GM19397 (cell line): ENCODE measurements around the gene ARHGAP44.

Experiments used
- ATAC-seq: cut with Tn5 transposase; IDR thresholded peaks from one replicate; pipeline ENCODE4 v1.9.1; 2021; ENCODE audit warnings: mild to moderate bottlenecking, moderate library complexity; ENCODE audit not compliant: unreplicated experiment

The ARHGAP44 gene, protein sequence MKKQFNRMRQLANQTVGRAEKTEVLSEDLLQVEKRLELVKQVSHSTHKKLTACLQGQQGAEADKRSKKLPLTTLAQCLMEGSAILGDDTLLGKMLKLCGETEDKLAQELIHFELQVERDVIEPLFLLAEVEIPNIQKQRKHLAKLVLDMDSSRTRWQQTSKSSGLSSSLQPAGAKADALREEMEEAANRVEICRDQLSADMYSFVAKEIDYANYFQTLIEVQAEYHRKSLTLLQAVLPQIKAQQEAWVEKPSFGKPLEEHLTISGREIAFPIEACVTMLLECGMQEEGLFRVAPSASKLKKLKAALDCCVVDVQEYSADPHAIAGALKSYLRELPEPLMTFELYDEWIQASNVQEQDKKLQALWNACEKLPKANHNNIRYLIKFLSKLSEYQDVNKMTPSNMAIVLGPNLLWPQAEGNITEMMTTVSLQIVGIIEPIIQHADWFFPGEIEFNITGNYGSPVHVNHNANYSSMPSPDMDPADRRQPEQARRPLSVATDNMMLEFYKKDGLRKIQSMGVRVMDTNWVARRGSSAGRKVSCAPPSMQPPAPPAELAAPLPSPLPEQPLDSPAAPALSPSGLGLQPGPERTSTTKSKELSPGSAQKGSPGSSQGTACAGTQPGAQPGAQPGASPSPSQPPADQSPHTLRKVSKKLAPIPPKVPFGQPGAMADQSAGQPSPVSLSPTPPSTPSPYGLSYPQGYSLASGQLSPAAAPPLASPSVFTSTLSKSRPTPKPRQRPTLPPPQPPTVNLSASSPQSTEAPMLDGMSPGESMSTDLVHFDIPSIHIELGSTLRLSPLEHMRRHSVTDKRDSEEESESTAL

DNA sequence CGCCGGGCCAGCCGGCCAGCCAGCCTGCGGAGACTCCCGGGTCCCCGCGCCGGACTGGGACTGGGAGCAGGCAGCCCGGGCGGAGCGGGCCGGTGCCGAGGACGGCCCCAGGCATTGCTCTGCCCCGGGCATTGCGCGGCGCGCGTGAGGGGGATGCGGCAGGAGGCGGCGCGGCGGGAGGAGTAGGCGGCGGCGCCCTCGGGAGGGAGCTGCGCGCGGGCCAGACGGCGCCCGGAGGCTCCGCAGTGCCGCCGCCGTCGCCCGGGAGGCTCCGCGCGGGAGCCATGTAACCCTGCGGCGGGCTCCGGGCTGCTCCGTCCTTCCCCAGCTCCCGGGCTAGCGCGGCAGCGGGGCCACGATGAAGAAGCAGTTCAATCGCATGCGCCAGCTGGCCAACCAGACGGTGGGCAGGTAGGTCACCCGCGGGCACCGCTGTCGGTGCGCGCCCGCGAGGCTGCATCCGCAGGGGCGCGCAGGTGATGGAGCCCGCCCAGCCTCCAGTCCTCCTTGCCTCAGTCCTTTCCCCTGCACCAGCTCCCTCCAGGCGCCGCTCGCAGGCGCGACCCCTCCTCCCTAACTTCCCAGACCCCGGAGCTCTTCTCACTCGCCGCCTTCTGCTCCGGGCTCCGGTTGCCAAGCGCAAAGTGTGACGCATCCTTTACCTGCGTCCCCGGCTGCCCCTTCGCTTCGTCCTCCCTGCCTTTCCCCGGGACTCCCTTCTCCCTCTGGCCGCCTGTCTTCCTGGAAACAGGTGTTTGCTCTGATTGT, at the start of gene ARHGAP44:
ARHGAP44 (plus strand) TSS at position 18 of the 768 bp plus-strand sequence; CDS start at position 359, 341 bp downstream.
- ATAC-seq: peak; percentile 75

DNA sequence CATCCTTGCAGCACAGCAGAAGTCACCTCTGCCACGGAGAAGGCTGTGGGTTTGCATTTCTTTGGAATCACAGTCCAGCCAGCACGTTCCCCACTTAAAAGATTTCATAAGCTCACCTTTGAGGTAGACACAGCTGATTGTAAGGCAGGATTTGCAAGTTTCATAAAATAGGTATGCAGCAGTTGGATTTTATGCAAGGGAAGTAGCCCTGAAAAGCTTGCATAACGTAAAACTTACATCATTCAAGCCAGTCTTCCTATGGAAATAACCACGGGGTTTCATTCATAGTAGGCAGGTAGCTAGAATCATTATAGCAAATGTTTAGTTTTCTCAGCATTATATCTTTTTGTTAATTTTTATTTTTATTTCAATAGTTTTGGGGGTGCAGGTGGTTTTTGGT, 49.8 kb upstream of the ARHGAP44 start:
- no peak for ATAC-seq

DNA sequence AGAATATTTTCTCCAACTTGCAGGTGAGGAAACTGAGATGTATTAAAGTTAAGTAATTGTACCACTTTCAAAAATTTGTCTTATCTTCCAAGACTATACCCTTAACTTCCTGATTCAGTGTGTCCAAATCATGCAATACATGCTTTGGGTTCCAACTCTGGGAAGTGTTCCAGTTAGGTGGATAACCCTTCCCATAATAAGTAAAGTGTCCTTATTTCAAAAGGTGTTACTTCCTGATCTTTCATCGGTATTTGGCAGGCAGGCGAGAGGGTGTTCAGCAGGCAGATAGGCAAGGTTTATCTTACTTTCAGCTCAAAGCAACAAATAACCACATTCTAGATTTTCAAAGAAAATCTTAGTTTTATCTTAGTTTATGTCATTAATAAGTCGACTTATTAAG, 46.3 kb upstream of the ARHGAP44 start:
- ATAC-seq: no peak

DNA sequence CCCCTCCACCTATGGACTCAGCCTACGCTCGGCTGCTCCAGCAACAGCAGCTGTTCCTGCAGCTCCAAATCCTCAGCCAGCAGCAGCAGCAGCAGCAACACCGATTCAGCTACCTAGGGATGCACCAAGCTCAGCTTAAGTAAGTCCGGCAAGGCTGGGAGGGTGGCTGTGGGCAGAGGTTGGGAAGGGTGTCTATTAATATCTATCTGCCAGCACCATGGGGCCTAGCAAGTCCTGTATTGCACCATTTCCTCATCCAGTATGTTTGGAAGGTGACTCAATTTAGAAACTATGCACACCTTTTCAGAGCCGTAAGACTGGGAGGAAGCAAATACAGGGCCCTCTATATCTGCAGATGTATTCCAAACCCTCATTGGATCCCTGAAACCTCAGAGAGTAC, 45.0 kb upstream of the ARHGAP44 start:
- ATAC-seq: no peak

DNA sequence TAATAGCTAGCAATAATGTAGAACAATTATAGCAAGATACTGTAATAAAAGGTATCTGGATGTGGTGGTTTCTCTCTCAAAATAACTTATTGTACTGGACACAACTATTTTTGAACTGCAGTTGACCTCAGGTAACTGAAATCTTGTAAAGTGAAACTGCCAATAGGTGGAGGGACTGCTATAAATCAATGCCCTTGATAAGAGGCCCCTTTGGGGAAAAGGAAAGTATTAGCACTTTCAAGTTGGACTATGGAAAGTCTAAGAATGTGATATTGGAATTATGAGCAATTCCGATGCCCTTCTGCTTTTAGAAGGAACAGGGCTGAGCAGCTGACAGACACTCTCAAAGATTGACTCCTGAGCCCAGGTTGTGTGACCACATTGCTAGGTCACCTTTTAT, 44.5 kb upstream of the ARHGAP44 start:
- no peak for ATAC-seq

DNA sequence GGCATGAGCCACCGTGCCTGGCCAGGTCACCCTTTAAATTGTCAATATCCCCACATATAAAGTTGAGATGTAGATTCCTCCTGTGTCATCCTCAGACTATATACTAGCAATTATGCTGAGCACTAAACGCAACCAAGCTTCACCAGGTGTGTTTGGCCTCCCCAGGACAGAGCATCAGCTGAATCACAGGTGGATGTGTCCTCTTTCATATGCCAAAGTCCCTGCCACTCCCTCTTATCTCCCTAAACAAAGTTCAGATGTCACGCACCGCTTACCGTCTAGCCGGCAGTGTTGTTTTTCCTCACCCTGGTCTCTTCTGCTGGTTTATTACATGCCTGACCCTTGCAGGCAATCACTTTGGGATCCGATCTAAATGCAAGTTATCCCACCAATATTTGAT, 43.8 kb upstream of the ARHGAP44 start:
- ATAC-seq: no peak

DNA sequence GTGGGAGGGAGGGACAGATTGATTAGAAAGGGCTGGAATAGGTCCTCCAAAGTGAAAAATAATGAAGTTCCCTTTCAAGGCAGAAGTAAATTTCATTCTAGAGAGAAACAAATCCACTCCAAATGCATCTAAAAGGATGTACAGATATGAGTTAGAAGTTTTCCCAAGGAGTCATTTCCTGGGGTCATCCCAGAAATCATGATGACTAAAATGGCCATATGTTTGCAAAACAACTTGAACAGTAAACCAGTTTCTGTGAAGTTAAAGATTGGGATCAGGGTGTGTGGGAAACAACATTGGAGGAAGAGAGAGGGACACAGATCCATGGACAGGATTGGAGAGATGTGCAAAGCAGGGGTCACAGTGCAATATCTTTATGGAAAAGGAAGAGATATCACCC, 32.5 kb upstream of the ARHGAP44 start:
- ATAC-seq: no peak

DNA sequence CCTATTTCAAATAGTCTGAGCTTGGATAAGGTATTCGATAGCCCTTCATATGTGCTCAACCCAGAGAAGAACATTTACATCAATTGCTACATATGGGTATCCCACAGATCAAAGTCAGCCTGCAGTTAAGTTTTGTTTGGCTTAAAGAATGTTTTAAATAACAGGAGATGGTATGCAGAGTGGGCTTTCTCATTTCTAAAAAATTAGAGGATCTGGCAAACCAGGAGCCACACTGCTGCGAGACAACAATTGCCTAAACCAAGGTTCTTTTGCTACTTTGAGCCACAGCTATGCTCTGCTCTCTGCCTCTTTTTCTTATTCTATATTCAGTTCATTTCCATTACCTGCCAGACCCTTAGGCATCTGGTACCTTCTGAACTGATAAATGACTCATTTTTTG, 30.2 kb upstream of the ARHGAP44 start:
- ATAC-seq: no peak

DNA sequence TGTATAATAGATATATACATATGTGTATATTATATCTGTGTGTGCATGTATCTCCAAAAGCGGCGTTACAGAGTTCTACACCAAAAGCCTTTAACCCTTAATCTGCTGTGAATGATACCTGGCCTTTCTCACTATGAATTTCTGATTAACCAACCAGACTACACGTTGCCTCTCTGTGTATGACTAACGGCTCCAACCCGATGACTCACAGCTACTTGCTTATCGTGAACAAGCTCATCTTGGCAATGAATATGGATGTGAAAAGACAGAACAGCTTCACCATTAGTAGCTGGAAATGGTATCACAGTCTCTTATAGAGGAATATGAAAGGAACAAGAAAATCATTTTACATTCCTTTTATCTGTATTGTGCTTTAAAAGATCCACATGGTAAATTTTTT, 23.8 kb upstream of the ARHGAP44 start:
- no peak for ATAC-seq

DNA sequence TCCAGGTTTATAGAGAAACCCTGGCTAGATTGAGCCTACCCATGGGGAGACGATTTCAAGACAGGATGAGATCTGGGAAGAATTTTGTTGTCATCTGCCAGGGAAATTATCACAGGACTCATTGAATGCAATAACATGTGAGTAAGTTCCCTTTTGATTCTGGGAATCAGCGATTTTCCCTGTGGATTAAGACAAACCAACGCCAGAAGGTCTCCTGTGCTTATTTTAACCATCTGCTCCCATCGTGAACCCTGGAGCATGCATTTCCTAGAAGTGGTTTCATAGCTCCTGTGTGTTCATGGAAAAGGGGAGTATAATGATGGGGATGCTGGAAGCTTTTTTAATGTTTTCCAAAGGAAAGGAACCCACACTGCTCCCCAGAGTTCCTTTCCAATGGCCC, 21.0 kb upstream of the ARHGAP44 start:
- ATAC-seq: no peak

DNA sequence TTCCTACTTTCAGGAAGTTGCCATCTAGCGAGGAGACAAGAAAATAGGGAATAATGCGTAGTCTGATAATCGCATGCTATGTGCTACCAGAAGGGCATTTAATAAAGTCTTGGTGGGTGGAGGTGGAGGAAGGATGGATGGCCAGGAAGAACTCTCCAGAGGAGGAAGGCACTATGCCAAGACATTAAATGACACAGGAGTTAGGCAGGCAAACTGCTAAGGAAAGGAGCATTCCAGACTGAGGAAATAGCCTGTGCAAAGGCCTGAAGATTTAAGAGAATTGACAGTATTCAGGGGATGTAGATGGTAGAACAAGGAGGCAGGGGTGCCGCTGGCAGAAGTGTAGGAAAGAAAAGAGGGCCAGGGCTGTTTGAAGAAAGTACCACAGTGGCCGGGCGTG, 19.3 kb upstream of the ARHGAP44 start:
- ATAC-seq: no peak

DNA sequence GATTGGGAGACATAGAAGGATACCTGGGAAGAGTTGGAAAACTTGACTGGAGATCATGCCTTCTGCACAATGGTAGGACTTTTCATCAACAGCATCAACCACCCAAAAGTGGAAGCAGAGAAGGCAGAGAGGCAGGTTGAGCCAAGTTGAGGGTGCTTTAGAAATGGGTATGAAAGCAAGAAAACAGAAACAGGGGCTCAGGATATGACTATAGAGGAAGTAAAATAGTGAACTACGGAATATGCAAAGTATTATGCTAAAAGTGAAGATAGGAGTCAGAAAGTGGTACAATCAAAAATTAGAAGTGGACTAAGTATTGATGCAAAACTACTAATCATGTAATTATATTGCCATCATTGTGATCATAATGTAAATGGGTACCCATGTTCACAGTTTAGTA, 16.1 kb upstream of the ARHGAP44 start:
- no peak for ATAC-seq

DNA sequence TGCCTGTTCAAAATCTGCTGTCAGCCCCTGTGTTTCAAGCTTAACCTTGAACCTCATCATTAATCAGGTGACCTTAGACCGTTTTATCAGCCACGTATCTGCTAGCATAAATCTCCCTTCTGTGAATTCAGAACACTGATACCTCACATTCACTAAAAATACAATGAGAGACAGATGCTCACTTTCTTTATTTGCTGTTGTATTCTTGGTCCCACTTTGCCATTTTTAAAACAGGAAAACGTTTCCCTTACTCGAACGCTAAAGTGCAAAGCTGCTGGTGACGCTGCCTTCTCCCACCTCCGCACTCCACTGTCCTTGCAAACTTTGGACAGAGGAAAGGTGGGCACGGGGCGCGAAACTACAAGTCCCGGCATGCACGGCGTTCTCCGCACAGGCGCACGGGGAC, 220 bp upstream of the ARHGAP44 start:
- ATAC-seq: peak; percentile 95

DNA sequence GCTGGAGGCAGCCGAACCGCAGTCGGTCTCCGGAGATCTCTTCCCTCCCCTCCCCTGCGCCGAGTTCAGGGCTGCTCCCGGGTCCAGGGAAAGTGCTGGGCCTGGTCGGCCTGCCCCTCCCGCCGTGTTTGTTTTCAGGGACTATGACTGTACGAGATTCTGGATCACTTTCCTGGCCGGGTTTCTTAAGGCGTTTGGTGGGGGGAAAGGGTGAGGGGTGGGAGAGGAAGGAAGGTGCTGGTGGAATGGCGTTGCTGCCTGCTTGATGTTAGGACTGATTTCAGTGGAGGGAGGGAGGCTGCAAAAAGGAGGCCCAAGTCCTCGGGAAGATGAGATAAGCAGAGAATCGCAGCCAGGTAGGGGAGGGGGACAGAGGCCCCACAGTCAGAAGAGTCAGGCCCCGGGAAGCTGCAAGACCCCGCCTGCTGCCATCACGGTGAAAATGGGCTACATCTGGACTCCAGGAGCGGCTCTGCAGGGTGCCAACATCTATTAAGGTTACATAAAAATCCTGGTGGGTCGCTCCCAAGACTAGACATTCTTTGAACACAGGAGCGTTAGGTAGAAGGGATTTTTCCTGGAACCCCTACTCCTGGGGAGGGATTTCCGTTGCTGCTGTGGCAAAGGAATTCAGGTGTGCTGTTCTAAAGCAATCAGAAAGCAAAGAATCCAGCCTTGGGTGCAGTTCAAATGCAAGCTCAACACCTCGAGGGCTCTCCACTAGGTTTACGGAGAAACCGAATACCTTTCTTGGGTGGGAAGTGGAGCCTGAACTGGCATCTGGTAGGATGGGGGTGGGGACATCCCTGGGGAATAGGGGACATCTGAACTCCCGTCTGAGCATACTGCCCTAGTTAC, 1.2 kb downstream of the ARHGAP44 start:
- no peak for ATAC-seq

DNA sequence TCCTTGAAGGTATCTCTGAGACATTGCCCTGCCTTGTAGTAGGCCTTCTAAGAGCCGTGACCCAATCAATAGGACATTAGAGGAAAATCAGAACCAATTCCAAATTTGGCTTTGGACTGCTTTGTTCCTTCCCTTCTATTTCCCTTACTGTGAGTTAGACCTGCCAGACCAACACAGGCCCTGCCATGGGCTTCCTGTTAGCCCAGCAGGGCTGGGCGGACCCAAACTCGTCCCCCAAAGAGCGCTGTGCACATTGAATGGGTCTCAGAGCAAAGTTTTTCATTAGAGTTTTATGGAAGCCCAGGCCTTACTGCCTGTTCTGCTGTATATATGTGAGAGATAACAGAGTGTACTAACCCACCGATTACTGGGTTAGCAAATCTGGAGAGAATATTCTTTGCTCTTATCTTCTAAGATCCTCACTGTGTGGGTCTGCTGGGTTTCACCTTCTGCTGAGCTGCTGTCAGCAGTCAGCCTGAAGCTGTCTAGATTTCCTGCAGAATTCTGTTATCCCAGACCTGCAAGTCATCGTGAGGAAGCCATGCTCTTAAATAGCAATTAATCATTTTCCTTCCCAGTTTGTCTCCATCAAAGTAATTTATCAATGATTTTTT, 5.7 kb downstream of the ARHGAP44 start:
- ATAC-seq: no peak

DNA sequence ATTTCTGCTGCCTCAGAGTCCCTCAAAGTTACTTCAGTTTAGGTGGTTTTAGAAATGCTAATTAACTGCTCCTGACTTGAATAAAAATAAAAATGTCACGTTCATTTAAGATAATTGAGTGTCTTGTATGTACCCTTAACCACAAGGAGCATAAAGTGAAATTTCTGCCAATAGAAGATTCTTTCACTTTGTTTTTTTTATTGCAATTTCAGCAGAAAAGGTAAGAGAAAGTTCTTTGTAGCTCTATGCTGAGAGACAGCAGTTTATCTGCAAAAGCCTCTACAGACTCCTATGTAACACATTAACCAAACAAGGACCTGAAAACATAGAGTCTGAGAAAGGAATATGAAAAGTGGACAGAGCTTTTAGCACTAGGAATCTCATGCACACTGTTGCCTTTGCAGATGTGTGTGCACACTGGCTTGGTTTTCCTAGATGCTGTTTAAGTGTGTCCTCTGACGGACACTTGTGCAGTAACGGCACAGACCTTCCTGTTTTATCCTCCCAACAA, 11.6 kb downstream of the ARHGAP44 start:
- no peak for ATAC-seq

DNA sequence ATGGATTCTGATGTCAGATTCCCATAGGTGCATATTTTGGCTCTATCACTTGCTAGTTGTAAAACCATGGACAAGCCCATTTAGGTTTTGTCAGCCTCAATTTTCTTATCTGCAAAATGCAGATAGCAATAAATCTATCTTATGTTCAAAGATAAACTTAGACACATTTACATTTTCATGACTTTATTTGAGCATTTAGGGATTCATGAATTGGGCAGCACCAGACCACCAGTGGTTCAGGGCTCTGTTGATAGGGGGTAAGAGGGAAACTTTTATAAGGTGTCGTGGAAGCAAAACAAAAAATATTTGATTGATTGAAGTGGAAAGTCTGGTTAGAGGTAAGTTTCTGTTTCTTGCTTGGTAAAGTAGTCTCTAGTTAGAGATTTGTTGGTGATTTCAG, 17.3 kb downstream of the ARHGAP44 start:
- ATAC-seq: no peak

DNA sequence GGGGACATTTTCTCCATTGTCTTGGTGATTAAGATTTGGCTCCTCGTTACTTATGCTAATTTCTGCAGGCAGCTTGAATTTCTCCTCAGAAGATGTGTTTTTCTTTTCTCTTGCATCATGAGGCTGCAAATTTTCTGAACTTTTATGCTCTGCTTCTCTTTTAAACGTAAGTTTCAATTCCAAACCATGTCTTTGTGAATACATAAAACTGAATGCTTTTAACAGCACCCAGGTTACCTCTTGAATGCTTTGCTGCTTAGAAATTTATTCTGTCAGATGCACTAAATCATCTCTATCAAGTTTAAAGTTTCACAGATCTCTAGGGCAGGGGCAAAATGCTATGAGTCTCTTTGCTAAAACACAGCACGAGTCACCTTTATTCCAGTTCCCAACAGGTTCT, 19.4 kb downstream of the ARHGAP44 start:
- ATAC-seq: no peak

DNA sequence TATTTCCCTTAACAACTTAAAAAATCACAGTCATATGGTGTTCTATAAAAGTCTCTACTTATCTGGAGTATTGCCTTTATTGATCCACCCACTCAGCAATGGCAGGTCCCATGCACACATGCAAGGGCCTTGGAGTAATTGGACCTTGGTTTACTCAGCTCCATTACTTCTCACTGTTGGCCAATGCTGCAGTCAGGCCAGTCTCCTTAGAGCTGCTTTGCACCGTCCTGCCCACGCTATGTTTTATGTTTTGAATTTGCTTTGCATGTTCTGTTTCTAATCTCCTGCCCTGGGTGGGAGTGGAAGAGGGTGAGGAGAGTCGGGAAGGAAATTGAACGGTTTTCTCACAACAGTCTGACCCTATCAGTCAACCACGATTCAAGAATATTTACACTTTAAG, 23.6 kb downstream of the ARHGAP44 start:
- no peak for ATAC-seq

DNA sequence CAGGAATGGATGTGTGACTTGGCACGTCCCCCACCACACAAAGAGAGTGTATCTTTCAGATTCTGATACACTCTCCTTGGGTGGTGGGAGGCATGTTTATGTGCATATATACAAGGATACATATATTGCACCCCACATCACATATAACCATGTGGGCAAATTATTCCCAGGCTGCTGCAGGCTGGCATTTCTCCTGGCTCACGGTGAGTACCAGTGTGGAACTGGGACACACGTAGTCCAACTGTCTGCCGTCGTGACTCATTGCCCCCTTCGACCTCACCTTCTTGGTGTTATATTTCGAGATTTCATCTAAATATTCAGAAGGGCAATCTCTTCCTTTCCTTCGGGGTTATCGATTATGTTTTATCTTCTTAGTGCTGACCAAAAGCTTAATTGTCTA, 24.4 kb downstream of the ARHGAP44 start:
- no peak for ATAC-seq
